ENCODE data around the gene MEIS1.

DNA sequence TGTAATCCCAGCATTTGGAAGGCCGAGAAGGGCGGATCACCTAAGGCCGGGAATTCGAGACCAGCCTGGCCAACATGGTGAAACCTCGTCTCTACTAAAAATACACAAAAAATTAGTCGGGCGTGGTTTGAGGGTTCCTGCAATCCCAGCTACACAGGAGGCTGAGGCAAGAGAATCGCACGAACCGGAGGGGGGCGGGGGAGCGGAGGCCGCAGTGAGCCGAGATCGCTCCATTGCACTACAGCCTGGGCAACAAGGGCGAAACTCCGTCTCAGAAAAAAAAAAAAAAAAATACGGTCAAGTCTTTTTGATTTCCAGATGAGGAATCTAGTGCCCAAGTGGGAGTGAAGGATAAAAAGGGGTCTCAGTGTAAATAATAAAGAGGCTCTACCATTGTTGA, 16.5 kb upstream of the MEIS1 start:
- TF ChIP-seq, protein P1, sequence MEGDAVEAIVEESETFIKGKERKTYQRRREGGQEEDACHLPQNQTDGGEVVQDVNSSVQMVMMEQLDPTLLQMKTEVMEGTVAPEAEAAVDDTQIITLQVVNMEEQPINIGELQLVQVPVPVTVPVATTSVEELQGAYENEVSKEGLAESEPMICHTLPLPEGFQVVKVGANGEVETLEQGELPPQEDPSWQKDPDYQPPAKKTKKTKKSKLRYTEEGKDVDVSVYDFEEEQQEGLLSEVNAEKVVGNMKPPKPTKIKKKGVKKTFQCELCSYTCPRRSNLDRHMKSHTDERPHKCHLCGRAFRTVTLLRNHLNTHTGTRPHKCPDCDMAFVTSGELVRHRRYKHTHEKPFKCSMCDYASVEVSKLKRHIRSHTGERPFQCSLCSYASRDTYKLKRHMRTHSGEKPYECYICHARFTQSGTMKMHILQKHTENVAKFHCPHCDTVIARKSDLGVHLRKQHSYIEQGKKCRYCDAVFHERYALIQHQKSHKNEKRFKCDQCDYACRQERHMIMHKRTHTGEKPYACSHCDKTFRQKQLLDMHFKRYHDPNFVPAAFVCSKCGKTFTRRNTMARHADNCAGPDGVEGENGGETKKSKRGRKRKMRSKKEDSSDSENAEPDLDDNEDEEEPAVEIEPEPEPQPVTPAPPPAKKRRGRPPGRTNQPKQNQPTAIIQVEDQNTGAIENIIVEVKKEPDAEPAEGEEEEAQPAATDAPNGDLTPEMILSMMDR (IDR thresholded peaks at IDR 0.05; ENCODE audit: low read depth, low read length, poor library complexity, severe bottlenecking): no peak
- no peak for TF ChIP-seq EZH2phosphoT487 (IDR thresholded peaks at IDR 0.05; ENCODE audit: borderline replicate concordance, low read length)
